HG03159 (cell line): ENCODE results near the gene TMEM141.
"Not testable (repeated sequence)": the region's sequence is repeated elsewhere in the genome, so short reads cannot be mapped to it uniquely, and the experiment has no call there.

ENCODE experiments used
- ATAC-seq: cut with Tn5 transposase; IDR thresholded peaks from one replicate; pipeline ENCODE4 v1.9.1; 2021; ENCODE audit warnings: mild to moderate bottlenecking, moderate library complexity; ENCODE audit not compliant: unreplicated experiment

TMEM141 gene

DNA sequence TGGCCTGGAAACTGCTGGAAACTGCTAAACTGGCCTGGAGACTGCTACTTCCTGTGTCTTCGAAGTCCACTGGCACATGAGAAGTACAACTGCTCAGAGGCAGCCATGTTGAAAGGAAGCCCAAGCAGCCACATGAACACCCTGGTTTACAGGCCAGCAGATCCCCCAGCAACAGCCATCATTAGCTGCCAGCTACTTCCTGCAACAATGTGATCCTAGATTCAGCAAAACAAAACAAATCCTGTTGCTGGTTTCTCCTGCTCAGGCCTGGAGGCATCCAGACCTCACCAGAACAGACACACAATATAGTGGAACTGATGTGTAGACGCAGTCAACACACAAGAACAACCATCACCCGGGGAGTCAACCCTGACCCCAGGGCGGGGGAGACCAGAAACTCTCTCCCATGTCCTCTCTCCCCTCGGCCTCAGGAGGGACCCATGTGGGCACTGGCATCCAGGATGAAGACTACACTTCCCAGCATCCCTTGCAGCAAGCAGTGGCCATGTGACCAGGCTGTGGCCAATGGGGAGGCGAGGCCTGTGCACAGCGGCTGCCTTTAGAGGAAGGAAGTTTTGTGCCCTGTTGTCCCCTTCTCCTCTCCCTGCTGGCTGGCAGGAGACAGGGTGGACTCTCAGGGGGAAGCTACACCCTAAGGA is 17.6 kb upstream of the TMEM141 start:
- ATAC-seq = no peak

DNA sequence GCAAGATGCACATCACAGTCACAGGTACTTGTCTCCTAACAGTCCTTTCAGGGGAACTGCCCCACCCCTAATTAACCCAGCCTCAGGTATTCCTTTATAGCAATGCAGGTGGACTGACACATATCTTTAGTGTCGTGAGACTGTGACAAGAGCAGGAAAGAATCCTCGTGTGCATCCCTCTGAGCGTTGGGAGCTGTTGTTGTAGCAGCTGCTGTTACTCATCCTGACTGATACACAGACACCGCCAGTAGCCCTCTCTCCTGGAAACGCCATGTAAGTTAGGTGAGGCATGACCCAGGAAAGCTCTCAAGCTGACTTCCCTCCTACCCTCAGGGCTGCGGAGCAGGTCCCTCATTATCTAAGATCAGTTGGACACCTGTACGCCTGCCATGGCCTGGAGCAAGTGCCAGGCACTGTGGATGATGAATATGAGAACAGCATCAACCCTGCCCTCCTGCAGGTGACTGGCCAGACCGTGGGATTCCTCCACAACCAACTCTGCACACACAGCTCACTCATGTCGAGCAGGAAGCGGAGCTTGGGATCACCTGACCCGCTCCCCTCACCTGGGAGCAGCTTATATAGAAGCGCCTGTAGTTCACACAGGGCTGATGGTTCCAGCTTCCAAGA is 16.6 kb upstream of the TMEM141 start:
- no peak for ATAC-seq

DNA sequence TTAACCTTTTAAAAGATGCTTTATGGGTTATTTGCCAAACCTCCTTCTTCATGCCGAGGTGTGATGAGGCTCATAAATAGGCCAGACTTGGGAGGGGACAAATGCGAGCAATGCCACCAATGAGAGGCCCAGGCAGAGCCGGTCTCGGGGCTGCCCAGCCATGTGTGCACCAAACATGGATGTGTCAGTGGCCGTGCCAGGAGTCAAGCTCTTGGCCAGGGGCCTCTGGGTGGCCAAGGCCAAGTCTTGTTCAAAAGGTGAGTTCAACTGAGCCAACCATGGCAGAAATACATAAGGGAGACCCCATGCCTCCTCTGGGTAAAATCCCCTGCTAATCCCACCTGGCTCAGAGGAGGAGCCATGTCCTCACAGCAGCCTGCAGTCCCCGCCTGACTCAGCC is 16.0 kb upstream of the TMEM141 start:
- ATAC-seq = no peak

DNA sequence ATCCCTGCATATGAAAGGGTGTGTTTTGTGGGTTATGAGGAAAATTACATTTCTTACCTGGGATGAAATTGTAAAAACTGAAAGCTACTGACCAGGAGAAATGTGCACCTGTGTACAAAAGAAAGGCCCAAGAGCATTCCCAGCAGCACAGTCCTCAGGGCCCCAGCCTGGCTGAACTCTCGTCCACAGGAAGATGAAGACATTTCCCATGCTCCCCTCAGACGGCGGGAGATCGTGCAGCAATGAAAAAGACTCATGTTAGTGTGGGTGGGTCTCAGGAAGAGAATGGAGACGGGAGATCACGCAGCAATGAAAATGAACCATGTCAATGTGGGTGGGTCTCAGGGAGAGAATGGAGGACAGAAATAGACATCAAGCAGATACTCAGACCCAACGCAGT is 14.2 kb upstream of the TMEM141 start:
- ATAC-seq = no peak

- no peak for ATAC-seq
Measured at GRCh38 chr9:136777359-136777758, 13.8 kb upstream of the TMEM141 start.

DNA sequence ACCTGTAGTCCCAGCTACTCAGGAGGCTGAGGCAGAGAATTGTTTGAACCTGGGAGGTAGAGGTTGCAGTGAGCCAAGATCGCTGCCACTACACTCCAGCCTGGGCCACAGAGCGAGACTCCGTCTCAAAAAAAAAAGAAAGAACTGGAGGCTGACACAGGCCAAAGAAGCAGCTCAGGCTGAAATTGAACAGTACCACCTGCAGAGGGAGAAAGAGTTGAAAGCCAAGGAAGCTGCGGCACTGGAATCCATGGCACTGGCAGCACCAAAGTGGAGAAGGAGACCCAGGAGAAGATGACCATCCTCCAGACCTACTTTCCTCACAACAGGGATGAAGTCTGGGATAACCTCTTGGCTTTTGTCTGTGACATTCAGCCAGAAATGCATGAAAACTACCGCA is 11.3 kb upstream of the TMEM141 start:
- no peak for ATAC-seq

DNA sequence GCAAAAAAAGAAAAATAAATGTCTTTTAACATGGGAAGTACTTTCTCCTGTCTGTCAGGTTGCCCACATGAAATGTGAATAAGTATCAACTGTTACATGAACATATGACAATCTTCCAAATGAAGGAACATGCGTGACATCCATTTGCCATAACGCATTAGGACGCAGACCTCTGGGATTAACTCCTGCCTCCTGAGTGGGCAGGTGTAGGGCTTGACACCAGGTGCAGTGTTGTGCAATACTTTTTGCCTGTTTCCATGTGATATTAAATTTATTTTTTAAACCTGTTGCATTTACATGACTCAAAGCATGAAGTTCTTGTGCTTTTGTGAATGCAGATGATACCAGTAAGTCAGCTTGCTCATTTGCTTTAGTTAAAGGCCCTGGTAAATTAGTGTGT is 8.7 kb upstream of the TMEM141 start:
- ATAC-seq = no peak

DNA sequence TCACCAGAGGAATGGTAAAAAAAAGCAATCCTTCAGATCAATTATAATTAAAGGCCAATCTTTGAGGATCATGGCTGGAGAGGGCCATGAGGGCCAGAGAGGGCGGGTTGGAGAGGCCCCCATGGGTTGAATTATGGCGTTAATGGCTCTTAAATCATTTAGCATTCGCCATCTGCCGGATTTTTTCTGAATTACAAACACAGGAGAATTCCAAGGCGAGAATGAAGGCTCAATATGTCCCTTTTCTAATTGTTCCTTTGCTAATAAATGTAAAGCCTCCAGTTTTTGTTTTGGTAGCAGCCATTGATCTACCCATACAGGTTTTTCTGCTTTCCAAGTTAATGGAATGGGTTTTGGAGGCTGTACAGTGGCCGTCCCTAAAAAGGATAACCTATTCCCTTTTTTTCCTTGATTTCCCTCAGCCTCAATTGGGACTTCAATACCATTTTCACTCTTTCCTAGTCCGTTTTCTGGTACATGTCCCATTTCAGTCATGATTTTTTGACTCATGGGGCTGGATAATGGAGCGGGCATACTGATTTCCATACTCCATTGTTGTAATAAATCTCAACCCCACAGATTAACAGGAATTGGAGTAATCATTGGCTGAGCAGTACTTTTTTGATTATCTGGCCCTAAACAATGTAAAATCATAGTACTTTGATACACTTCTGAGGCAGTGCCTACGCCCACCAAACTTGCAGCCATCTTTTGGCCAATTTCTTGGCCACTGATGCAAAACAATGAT is 6.7 kb upstream of the TMEM141 start:
- ATAC-seq = no peak

DNA sequence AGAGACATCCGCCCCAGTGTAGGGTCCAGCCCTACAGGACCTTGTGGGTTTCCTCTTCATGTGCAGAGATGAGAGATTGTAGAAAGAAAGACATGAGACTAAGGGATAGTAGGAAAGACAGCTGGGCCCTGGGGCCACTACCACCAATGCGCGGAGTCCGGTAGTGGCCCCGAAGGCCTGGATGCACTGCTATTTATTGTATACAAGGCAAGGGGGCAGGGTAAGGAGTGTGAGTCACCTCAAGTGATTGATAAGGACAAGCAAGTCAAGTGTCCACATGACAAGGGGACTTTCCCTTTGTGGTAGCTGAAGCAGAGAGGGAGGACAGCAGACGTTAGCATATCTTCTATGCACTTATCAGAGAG is 6.2 kb upstream of the TMEM141 start:
- ATAC-seq = no peak

- ATAC-seq = not testable (repeated sequence)
Measured at GRCh38 chr9:136785565-136786355, 5.4 kb upstream of the TMEM141 start.

DNA sequence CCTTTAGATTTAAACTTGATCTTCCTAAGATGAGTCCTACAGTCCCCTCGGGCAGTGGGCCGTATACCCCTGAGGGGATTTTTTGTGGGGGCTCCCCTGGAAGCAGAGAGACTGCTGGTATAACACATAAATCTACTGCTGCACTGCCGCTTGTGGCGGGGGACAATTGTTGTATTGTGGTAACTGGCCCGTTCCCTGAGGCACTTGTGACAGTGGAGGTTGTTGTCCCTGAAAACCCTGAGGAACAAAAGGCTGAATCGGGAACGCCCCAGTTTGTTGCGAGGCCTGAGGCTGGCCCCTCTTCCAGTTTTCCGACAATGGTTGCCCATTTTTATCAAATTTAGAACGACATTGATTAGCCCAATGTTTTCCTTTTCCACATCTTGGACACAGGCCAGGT is 4.7 kb upstream of the TMEM141 start:
- no peak for ATAC-seq

- ATAC-seq = not testable (repeated sequence)
Measured at GRCh38 chr9:136786983-136787382, 4.2 kb upstream of the TMEM141 start.

GRCh38 chr9:136787690-136788400 is 3.3 kb upstream of the TMEM141 start:
- ATAC-seq = no peak

GRCh38 chr9:136788644-136789522 is 2.3 kb upstream of the TMEM141 start:
- ATAC-seq = not testable (repeated sequence)

GRCh38 chr9:136789523-136789937 is 1.6 kb upstream of the TMEM141 start:
- no peak for ATAC-seq

GRCh38 chr9:136791516-136792276 is 552 bp downstream of the TMEM141 start:
- no peak for ATAC-seq

DNA sequence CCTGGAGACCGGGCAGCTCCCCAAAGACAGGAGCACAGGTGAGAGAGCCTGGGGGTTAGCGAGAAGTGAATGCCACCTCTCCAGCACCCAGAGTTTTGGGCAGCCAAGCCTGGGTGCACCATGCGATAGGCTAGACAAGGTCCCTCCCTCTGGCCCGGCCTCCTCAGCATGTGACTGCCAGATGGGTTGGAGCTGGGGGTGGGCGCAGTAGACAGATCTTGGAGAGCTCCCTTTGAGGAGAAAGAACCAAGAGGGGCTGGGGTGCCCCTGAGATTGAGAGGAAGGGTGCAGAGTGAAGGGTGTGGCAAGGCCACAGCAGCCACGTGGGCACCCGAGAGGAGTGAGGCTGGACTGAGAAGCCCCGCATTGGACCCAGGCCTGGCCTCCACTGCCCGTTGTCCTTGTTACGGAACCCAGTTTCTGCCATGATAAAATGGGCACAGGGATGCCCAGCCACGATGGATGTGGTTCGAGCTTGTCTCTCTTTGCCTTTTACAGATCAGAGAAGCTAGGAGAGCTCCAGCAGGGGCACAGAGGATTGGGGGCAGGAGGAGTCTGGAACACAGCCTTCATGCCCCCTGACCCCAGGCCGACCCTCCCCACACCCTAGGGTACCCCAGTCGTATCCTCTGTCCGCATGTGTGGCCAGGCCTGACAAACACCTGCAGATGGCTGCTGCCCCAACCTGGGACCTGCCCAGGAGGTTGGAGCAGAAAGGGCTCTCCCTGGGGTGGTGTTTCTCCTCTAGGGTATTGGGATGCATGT is 1.4 kb downstream of the TMEM141 start:
- no peak for ATAC-seq
